HepG2 (cell line): ENCODE results near the gene ABHD3. TPM values are rescaled to one million over a fixed set of nuclear protein-coding genes. Genes with fewer than 3 reads are reported as not detected.

Experiments
- JUNB ChIP-seq: sonication (generic); formaldehyde crosslinking; IDR thresholded peaks from 2 replicates; pipeline ENCODE4 v1.8.0; 2022; ENCODE audit warnings: missing genetic modification reagents, mild to moderate bottlenecking, borderline replicate concordance
- KMT2A ChIP-seq: sonication (generic); formaldehyde crosslinking; IDR thresholded peaks from 2 replicates; pipeline ENCODE4 v1.4.0; 2020; ENCODE audit warnings: missing genetic modification reagents
- MIER3 ChIP-seq: IDR thresholded peaks from 2 replicates; pipeline ENCODE4 v1.6.1; 2016; ENCODE audit warnings: missing compliant biosample characterization, borderline replicate concordance
- SKI ChIP-seq: fragments of 450-650 bp; IDR thresholded peaks from one replicate; pipeline ENCODE4 v1.6.1; 2018; ENCODE audit warnings: mild to moderate bottlenecking; ENCODE audit not compliant: partially characterized antibody
- TEAD3 ChIP-seq: optimal IDR thresholded peaks from 2 replicates; pipeline ENCODE3; 2016; ENCODE audit warnings: borderline replicate concordance
- ZNF33B ChIP-seq: sonication (generic); formaldehyde crosslinking; IDR thresholded peaks from 2 replicates; pipeline ENCODE4 v1.5.1; 2020; ENCODE audit warnings: mild to moderate bottlenecking, missing genetic modification reagents
- ZNF34 ChIP-seq: sonication (generic); formaldehyde crosslinking; IDR thresholded peaks from 2 replicates; pipeline ENCODE4 v1.4.0; 2020; ENCODE audit warnings: mild to moderate bottlenecking, missing genetic modification reagents, borderline replicate concordance
- ZNF350 ChIP-seq: sonication (generic); formaldehyde crosslinking; IDR thresholded peaks from 2 replicates; pipeline ENCODE4 v1.4.0; 2020; ENCODE audit warnings: mild to moderate bottlenecking, low read depth, missing genetic modification reagents, borderline replicate concordance
- ZNF460 ChIP-seq: sonication (generic); formaldehyde crosslinking; IDR thresholded peaks from 2 replicates; pipeline ENCODE4 v1.5.1; 2020; ENCODE audit warnings: missing genetic modification reagents, mild to moderate bottlenecking, borderline replicate concordance
- ZNF564 ChIP-seq: sonication (generic); formaldehyde crosslinking; IDR thresholded peaks from 2 replicates; pipeline ENCODE4 v1.8.1; 2023; ENCODE audit warnings: mild to moderate bottlenecking, missing genetic modification reagents
- ZNF776 ChIP-seq: sonication (generic); formaldehyde crosslinking; IDR thresholded peaks from 2 replicates; pipeline ENCODE4 v1.4.0; 2020; ENCODE audit warnings: mild to moderate bottlenecking, missing genetic modification reagents
- ZNF841 ChIP-seq: sonication (generic); formaldehyde crosslinking; IDR thresholded peaks from 2 replicates; pipeline ENCODE4 v1.8.1; 2023; ENCODE audit warnings: missing genetic modification reagents, borderline replicate concordance
- ZSCAN9 ChIP-seq: IDR thresholded peaks from 2 replicates; pipeline ENCODE4 v1.6.1; 2016; ENCODE audit warnings: borderline replicate concordance
- polyA plus RNA-seq, 8 experiments: library from polyadenylated mRNA; depleted of rRNA in 3 of 8; stranded (reverse) in 7 of 8; unstranded in 1 of 8; fragments of >200 nt; fragmentation: Illumina TruSeq in 4 of 8; extraction: Trizol in 4 of 8; gene quantifications; 2 replicates each; pipeline versions ENCODE4 v1.2.1 to v1.2.3, GENCODE V29; 2011 to 2016; ENCODE audit warnings: low read depth in 4 of 8, missing spikeins in 1 of 8, mixed read lengths in 1 of 8; ENCODE audit not compliant: insufficient read depth in 1 of 8
- total RNA-seq, 5 experiments: library from RNA; depleted of rRNA; stranded (reverse); fragments of >200 nt; fragmentation: Illumina TruSeq; extraction: Trizol; gene quantifications; 2 replicates each; pipeline ENCODE4 v1.2.3, GENCODE V29; 2016; ENCODE audit warnings: low read depth in 1 of 5
- TF ChIP-seq, protein P1 (sequence below): sonication (generic); formaldehyde crosslinking; IDR thresholded peaks from 2 replicates; pipeline ENCODE4 v1.4.0; 2020; ENCODE audit warnings: missing genetic modification reagents
- TF ChIP-seq, protein P2 (sequence below): sonication (generic); formaldehyde crosslinking; IDR thresholded peaks from one replicate; pipeline ENCODE4 v1.5.1; 2020; ENCODE audit warnings: mild to moderate bottlenecking, missing genetic modification reagents; ENCODE audit errors: not compliant biosample characterization
- TF ChIP-seq, protein P3 (sequence below): sonication (generic); formaldehyde crosslinking; IDR thresholded peaks from 2 replicates; pipeline ENCODE4 v1.4.0; 2020; ENCODE audit warnings: missing genetic modification reagents

Gene ABHD3
- total and polyA plus RNA-seq, 2 of the 13 experiments (the other 11 are each of a cell fraction or from before 2014, with no cell fraction given) = 32.1 to 40.2 TPM

DNA sequence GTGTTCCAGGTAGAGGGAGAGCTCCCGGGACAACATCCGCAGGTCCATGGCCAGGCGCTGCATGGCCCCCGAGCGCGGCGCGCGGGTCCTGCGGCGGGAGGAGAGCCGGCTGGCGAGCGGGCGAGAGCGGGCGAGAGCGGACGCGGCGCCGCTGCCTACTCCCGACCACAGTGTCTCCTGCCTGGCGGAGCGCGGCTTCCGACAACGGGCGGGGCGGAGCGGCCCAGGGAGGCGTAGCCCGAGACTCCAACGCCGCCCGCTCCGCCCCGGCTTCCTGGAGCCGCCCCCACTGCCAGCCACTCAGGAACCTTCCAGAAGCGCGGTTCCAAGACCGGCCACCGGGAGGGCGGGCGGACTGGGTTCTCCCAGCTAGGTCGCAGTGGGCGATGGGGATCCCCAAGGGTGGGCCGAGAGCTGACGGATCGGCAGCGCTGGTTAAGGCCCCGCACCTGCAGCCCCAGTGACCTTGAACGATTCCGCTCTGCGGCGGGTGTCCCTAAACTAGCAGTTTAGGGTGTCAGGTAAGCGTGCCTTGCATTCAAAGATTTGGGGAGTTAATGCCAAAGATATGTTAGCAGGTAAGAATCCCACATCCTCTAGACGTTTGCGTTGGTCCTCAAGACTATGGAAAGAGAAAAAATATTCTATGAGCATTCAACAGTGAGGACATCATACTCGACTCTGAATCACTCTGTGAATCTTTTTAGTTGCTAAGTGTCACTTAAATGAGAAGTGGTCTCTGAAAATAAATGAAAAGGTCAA, at the start of gene ABHD3 (continued):
- TF ChIP-seq MIER3 (peak; percentile 43; the same call in 1 of the 2 replicates), ZNF564 (0 out of 2 replicates have a peak, but pooled peaks have one; percentile 23), TEAD3 (CRISPR knock-in tag) (no peak), ZNF33B (CRISPR knock-in tag) (no peak), JUNB (CRISPR knock-in tag) (no peak), ZNF460 (CRISPR knock-in tag) (no peak), ZNF776 (CRISPR knock-in tag) (peak; percentile 45; the same call in 1 of the 2 replicates), ZSCAN9 (no peak), ZNF350 (CRISPR knock-in tag) (peak; percentile 79; the same call in 1 of the 2 replicates), ZNF34 (CRISPR knock-in tag) (0 out of 2 replicates have a peak, but pooled peaks have one; percentile 66), SKI (peak; percentile 40), KMT2A (CRISPR knock-in tag) (peak; percentile 81), ZNF841 (CRISPR knock-in tag) (no peak)
- TF ChIP-seq, protein P1, sequence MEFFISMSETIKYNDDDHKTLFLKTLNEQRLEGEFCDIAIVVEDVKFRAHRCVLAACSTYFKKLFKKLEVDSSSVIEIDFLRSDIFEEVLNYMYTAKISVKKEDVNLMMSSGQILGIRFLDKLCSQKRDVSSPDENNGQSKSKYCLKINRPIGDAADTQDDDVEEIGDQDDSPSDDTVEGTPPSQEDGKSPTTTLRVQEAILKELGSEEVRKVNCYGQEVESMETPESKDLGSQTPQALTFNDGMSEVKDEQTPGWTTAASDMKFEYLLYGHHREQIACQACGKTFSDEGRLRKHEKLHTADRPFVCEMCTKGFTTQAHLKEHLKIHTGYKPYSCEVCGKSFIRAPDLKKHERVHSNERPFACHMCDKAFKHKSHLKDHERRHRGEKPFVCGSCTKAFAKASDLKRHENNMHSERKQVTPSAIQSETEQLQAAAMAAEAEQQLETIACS (CRISPR knock-in tag) = no peak
- TF ChIP-seq, protein P2, sequence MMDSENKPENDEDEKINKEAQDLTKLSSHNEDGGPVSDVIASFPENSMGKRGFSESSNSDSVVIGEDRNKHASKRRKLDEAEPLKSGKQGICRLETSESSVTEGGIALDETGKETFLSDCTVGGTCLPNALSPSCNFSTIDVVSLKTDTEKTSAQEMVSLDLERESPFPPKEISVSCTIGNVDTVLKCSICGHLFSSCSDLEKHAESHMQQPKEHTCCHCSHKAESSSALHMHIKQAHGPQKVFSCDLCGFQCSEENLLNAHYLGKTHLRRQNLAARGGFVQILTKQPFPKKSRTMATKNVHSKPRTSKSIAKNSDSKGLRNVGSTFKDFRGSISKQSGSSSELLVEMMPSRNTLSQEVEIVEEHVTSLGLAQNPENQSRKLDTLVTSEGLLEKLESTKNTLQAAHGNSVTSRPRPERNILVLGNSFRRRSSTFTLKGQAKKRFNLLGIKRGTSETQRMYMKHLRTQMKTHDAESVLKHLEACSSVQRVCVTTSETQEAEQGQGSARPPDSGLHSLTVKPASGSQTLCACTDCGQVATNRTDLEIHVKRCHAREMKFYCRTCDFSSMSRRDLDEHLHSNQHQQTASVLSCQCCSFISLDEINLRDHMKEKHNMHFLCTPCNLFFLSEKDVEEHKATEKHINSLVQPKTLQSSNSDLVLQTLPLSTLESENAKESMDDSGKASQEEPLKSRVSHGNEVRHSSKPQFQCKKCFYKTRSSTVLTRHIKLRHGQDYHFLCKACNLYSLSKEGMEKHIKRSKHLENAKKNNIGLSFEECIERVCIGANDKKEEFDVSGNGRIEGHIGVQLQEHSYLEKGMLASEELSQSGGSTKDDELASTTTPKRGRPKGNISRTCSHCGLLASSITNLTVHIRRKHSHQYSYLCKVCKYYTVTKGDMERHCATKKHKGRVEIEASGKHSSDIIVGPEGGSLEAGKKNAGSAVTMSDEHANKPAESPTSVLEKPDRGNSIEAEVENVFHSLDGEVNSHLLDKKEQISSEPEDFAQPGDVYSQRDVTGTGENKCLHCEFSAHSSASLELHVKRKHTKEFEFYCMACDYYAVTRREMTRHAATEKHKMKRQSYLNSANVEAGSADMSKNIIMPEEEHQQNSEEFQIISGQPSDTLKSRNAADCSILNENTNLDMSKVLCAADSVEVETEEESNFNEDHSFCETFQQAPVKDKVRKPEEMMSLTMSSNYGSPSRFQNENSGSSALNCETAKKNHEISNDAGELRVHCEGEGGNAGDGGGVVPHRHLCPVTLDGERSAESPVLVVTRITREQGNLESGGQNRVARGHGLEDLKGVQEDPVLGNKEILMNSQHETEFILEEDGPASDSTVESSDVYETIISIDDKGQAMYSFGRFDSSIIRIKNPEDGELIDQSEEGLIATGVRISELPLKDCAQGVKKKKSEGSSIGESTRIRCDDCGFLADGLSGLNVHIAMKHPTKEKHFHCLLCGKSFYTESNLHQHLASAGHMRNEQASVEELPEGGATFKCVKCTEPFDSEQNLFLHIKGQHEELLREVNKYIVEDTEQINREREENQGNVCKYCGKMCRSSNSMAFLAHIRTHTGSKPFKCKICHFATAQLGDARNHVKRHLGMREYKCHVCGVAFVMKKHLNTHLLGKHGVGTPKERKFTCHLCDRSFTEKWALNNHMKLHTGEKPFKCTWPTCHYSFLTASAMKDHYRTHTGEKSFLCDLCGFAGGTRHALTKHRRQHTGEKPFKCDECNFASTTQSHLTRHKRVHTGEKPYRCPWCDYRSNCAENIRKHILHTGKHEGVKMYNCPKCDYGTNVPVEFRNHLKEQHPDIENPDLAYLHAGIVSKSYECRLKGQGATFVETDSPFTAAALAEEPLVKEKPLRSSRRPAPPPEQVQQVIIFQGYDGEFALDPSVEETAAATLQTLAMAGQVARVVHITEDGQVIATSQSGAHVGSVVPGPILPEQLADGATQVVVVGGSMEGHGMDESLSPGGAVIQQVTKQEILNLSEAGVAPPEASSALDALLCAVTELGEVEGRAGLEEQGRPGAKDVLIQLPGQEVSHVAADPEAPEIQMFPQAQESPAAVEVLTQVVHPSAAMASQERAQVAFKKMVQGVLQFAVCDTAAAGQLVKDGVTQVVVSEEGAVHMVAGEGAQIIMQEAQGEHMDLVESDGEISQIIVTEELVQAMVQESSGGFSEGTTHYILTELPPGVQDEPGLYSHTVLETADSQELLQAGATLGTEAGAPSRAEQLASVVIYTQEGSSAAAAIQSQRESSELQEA (CRISPR knock-in tag) = no peak
- TF ChIP-seq, protein P3, sequence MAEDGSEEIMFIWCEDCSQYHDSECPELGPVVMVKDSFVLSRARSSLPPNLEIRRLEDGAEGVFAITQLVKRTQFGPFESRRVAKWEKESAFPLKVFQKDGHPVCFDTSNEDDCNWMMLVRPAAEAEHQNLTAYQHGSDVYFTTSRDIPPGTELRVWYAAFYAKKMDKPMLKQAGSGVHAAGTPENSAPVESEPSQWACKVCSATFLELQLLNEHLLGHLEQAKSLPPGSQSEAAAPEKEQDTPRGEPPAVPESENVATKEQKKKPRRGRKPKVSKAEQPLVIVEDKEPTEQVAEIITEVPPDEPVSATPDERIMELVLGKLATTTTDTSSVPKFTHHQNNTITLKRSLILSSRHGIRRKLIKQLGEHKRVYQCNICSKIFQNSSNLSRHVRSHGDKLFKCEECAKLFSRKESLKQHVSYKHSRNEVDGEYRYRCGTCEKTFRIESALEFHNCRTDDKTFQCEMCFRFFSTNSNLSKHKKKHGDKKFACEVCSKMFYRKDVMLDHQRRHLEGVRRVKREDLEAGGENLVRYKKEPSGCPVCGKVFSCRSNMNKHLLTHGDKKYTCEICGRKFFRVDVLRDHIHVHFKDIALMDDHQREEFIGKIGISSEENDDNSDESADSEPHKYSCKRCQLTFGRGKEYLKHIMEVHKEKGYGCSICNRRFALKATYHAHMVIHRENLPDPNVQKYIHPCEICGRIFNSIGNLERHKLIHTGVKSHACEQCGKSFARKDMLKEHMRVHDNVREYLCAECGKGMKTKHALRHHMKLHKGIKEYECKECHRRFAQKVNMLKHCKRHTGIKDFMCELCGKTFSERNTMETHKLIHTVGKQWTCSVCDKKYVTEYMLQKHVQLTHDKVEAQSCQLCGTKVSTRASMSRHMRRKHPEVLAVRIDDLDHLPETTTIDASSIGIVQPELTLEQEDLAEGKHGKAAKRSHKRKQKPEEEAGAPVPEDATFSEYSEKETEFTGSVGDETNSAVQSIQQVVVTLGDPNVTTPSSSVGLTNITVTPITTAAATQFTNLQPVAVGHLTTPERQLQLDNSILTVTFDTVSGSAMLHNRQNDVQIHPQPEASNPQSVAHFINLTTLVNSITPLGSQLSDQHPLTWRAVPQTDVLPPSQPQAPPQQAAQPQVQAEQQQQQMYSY (CRISPR knock-in tag) = peak; percentile 25; the same call in 1 of the 2 replicates
